Chondrocyte (in vitro differentiated cells): ENCODE results near the gene AKT3. TPM values are rescaled to one million over a fixed set of nuclear protein-coding genes. Genes with fewer than 3 reads are reported as not detected.

Experiments
- DNase-seq: peaks from one replicate; pipeline ENCODE4 v3.0.0; 2021; ENCODE audit warnings: mixed read lengths, low spot score
- H3K27ac Mint-ChIP-seq: one replicate; pipeline ENCODE4 v1.8.0; 2021; ENCODE audit warnings: mild to moderate bottlenecking, moderate library complexity, mixed read lengths; ENCODE audit not compliant: unreplicated experiment
- H3K27me3 Mint-ChIP-seq: 2 replicates; pipeline ENCODE4 v1.8.0; 2021; ENCODE audit warnings: low read depth, mixed read lengths
- H3K36me3 Mint-ChIP-seq: 2 replicates; pipeline ENCODE4 v1.8.0; 2021; ENCODE audit warnings: low read depth, mixed read lengths
- H3K4me1 Mint-ChIP-seq: 2 replicates; pipeline ENCODE4 v1.8.0; 2021; ENCODE audit warnings: low read depth, mild to moderate bottlenecking, mixed read lengths
- H3K4me3 Mint-ChIP-seq: one replicate; pipeline ENCODE4 v1.8.0; 2021; ENCODE audit warnings: mild to moderate bottlenecking, moderate library complexity, mixed read lengths; ENCODE audit not compliant: unreplicated experiment
- H3K9me3 Mint-ChIP-seq: 2 replicates; pipeline ENCODE4 v1.8.0; 2021; ENCODE audit warnings: low read depth, mixed read lengths
- total RNA-seq: library from RNA; stranded (reverse); gene quantifications from 3 replicates; pipeline ENCODE4 v1.2.1, GENCODE V29; 2021
- TF ChIP-seq, protein P1 (sequence below): fragments of 200-600 bp; sonication (generic); IDR thresholded peaks from 2 replicates; pipeline ENCODE4 v1.5.0; 2021; ENCODE audit warnings: antibody characterized with exemption, mild to moderate bottlenecking, moderate library complexity

Gene AKT3
- total RNA-seq, 1 donor from 2014 or later = 111 TPM

GRCh38 chr1:243535014-243535413 is 315.0 kb downstream of the AKT3 start:
- Mint-ChIP-seq H3K4me1 (peaks cover 7% of the 10 kb centered on the region), H3K36me3 (peaks cover 11% of the 10 kb centered on the region), H3K27me3 (no peaks in the 10 kb centered on the region), H3K4me3 (no peak overlapping the region), H3K27ac (no peak overlapping the region), H3K9me3 (peaks cover 2% of the 10 kb centered on the region)
- no peak for DNase-seq
- TF ChIP-seq, protein P1, sequence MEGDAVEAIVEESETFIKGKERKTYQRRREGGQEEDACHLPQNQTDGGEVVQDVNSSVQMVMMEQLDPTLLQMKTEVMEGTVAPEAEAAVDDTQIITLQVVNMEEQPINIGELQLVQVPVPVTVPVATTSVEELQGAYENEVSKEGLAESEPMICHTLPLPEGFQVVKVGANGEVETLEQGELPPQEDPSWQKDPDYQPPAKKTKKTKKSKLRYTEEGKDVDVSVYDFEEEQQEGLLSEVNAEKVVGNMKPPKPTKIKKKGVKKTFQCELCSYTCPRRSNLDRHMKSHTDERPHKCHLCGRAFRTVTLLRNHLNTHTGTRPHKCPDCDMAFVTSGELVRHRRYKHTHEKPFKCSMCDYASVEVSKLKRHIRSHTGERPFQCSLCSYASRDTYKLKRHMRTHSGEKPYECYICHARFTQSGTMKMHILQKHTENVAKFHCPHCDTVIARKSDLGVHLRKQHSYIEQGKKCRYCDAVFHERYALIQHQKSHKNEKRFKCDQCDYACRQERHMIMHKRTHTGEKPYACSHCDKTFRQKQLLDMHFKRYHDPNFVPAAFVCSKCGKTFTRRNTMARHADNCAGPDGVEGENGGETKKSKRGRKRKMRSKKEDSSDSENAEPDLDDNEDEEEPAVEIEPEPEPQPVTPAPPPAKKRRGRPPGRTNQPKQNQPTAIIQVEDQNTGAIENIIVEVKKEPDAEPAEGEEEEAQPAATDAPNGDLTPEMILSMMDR = no peak

GRCh38 chr1:243529512-243529911 is 320.5 kb downstream of the AKT3 start:
- H3K36me3 Mint-ChIP-seq = peaks cover 9% of the 10 kb centered on the region
- peaks cover 17% of the 10 kb centered on the region for H3K4me1 Mint-ChIP-seq
- TF ChIP-seq, protein P1 = no peak

DNA sequence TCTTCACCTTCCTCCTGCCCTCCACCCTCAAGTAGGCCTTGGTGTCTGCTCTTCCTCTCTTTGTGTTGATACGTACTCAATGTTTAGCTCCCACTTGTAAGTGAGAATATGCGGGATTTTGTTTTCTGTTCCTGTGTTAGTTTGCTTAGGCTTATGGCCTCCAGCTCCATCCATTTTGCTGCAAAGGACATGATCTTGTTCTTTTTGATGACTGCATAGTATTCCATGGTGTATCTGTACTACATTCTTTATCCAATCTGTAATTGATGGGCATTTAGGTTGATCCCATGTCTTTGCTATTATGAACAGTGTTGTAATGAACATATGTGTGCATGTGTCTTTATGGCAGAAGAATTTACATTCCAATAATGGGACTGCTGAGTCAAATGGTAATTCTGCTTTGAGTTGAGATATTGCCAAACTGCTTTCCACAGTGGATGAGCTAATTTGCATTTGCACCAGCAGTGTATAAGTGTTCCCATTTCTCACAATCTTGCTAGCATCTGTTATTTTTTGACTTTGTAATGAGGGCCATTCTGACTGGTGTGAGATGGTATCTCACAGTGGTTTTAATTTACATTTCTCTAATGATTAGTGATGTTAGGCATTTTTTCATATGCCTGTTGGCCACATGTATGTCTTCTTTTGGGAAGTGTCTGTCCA is 321.5 kb downstream of the AKT3 start:
- peaks cover 9% of the 10 kb centered on the region for H3K36me3 Mint-ChIP-seq
- TF ChIP-seq, protein P1 = no peak
- H3K9me3 Mint-ChIP-seq = peaks cover 7% of the 10 kb centered on the region
- H3K27me3 Mint-ChIP-seq = no peaks in the 10 kb centered on the region
- no peak overlapping the region for H3K4me3 Mint-ChIP-seq
- DNase-seq = no peak
- peaks cover 21% of the 10 kb centered on the region for H3K4me1 Mint-ChIP-seq
- H3K27ac Mint-ChIP-seq = no peak overlapping the region

More at GRCh38 chr1:243529512-243529911, 320.5 kb downstream of the AKT3 start:
- no peak overlapping the region for H3K4me3 Mint-ChIP-seq
- peaks cover 7% of the 10 kb centered on the region for H3K9me3 Mint-ChIP-seq
- H3K27ac Mint-ChIP-seq = no peak overlapping the region
- no peaks in the 10 kb centered on the region for H3K27me3 Mint-ChIP-seq
- DNase-seq = no peak

DNA sequence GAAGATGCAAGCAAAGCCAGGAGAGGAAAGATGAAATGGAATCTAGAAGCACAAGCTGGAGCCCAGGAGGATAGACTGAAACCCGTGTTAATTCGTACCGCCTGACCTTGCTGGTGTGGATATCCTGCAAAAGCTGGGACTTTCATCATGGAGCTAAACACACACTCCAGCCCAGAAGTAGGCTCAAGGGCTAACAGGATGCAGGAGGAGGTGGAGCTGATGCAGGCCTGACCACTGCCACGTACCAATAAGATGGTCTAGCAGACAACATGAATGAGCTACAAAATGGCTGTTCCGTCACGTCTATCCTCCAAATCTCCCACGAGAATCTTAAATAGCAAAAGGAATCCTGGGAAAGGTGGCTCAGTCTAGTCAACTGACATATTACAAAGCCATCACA is 323.9 kb downstream of the AKT3 start:
- H3K27ac Mint-ChIP-seq = no peak overlapping the region
- DNase-seq = no peak
- TF ChIP-seq, protein P1 = no peak
- H3K36me3 Mint-ChIP-seq = peaks cover 5% of the 10 kb centered on the region
- peaks cover 7% of the 10 kb centered on the region for H3K9me3 Mint-ChIP-seq
- no peak overlapping the region for H3K4me3 Mint-ChIP-seq
- H3K4me1 Mint-ChIP-seq = peaks cover 21% of the 10 kb centered on the region
- H3K27me3 Mint-ChIP-seq = no peaks in the 10 kb centered on the region

DNA sequence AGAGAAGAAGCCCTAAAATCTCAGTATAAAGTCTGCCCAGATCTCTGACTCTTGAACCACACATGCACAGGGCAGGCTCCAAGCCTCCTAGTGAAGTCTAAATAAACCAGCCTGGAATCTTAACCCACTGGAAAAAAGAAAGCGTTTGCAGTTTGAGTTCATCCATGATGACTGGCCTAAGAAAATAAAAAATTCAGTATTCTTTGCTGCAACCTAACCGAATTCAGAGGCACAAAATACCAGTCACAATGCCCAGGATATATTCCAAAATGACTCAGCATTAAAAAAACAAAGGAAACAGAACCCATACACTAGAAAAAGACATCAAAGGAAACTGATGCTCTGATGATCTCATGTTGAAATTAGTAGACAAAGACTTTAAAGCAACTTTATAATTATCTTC is 325.0 kb downstream of the AKT3 start:
- DNase-seq = no peak

More for the DNA sequence above, 325.0 kb downstream of the AKT3 start:
- Mint-ChIP-seq H3K9me3 (peaks cover 7% of the 10 kb centered on the region), H3K36me3 (peaks cover 3% of the 10 kb centered on the region), H3K27me3 (no peaks in the 10 kb centered on the region), H3K27ac (peak overlapping the region; percentile 75), H3K4me1 (peaks cover 28% of the 10 kb centered on the region), H3K4me3 (no peak overlapping the region)
- TF ChIP-seq, protein P1 = no peak
